C1 segment of cervical spinal cord (tissue), 14 donors: ENCODE data around the gene WDCP.

ENCODE experiments used
- DNase-seq, 14 donors: peaks; one replicate each; lab custom pipeline; 2025; lab: John Stamatoyannopoulos, UW

WDCP gene

GRCh38 chr2:23993736-23994269 is 53.4 kb downstream of the WDCP start:
- DNase-seq = no peak

DNA sequence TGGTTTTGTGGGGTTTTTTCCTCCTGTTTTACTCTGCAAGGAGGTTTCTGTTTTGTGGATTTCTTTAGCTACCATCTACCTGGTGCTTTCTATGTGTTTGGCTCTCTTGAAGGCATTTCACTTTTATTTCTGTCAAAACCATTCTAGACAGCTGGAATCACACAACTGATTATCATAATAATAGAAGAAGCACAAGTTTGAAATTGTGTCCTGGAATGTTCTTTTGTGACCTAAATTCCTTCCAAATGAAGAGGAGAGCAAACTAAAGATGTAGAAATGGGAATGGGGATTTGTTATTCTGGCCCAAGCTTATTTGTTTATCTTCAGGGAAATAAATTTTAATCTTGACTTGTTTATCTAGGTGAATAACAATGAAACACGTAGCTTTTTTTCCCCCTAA is 54.3 kb downstream of the WDCP start:
- DNase-seq = no peak

GRCh38 chr2:23988371-23988770 is 58.8 kb downstream of the WDCP start:
- DNase-seq = no peak
